Osteoblast (primary cell): ENCODE measurements around the gene SUGCT. TPM values are rescaled to one million over a fixed set of nuclear protein-coding genes. Genes with fewer than 3 reads are reported as not detected.

ENCODE experiments used
- DNase-seq: peaks from one replicate; pipeline ENCODE4 v3.0.0; 2011; ENCODE audit warnings: low spot score, mixed read lengths; ENCODE audit not compliant: insufficient read length; ENCODE audit errors: missing footprints
- H2AFZ ChIP-seq: 2 replicates; pipeline ENCODE4 v1.6.0; 2011; ENCODE audit warnings: mild to moderate bottlenecking, low read length
- H3K27ac ChIP-seq: 2 replicates; pipeline ENCODE4 v1.5.1; 2011; ENCODE audit warnings: mild to moderate bottlenecking, low read depth, low read length, moderate library complexity
- H3K27me3 ChIP-seq: 2 replicates; pipeline ENCODE4 v1.6.0; 2012; ENCODE audit warnings: mild to moderate bottlenecking, control low read depth, inconsistent platforms, low read length, moderate library complexity; ENCODE audit not compliant: insufficient read depth
- H3K36me3 ChIP-seq: 2 replicates; pipeline ENCODE4 v1.5.1; 2011; ENCODE audit warnings: mild to moderate bottlenecking, low read length, control low read depth, moderate library complexity; ENCODE audit not compliant: insufficient read depth
- H3K4me1 ChIP-seq: 2 replicates; pipeline ENCODE4 v1.5.1; 2011; ENCODE audit warnings: mild to moderate bottlenecking, low read length, control low read depth, moderate library complexity; ENCODE audit not compliant: insufficient read depth
- H3K4me2 ChIP-seq: 2 replicates; pipeline ENCODE4 v1.6.0; 2011; ENCODE audit warnings: mild to moderate bottlenecking, low read length; ENCODE audit not compliant: insufficient read depth
- H3K4me3 ChIP-seq: fragments of 200-600 bp; sonication (generic); 3 replicates; pipeline ENCODE4 v1.5.1; 2012; ENCODE audit warnings: mild to moderate bottlenecking, low read length, inconsistent platforms; ENCODE audit not compliant: insufficient read depth
- H3K79me2 ChIP-seq: 2 replicates; pipeline ENCODE4 v1.6.0; 2012; ENCODE audit warnings: mild to moderate bottlenecking, low read length, control low read depth, inconsistent platforms; ENCODE audit not compliant: insufficient read depth
- H3K9me3 ChIP-seq: 2 replicates; pipeline ENCODE4 v1.5.1; 2011; ENCODE audit warnings: low read depth, low read length, control low read depth
- H4K20me1 ChIP-seq: 2 replicates; pipeline ENCODE4 v1.6.0; 2012; ENCODE audit warnings: mild to moderate bottlenecking, low read length, control low read depth; ENCODE audit not compliant: insufficient read depth
- CTCF ChIP-seq: IDR thresholded peaks from 2 replicates; pipeline ENCODE4 v1.5.1; 2011; ENCODE audit warnings: mild to moderate bottlenecking, low read depth, low read length, moderate library complexity; ENCODE audit errors: extremely low read depth
- total RNA-seq: library from RNA; depleted of rRNA; stranded (reverse); fragments of >200 nt; gene quantifications from 2 replicates; pipeline ENCODE4 v1.2.3, GENCODE V29; 2012

SUGCT gene
- total RNA-seq, 1 donor = 21.7 TPM

GRCh38 chr7:40749877-40750276 lies 615.1 kb downstream of the SUGCT start:
- peak; percentile 15 for DNase-seq
- H2AFZ ChIP-seq = no peak overlapping the region
- H3K27me3 ChIP-seq = no peaks in the 10 kb centered on the region
- H3K4me1 ChIP-seq = peaks cover 30% of the 10 kb centered on the region
- H3K9me3 ChIP-seq = no peaks in the 10 kb centered on the region
- no peaks in the 10 kb centered on the region for H3K36me3 ChIP-seq
- peak overlapping the region; percentile 43 for H3K4me2 ChIP-seq
- H3K27ac ChIP-seq = peak overlapping the region; percentile 2
- TF ChIP-seq CTCF = no peak
- H3K4me3 ChIP-seq = no peak overlapping the region
- no peaks in the 10 kb centered on the region for H3K79me2 ChIP-seq
- no peaks in the 10 kb centered on the region for H4K20me1 ChIP-seq

DNA sequence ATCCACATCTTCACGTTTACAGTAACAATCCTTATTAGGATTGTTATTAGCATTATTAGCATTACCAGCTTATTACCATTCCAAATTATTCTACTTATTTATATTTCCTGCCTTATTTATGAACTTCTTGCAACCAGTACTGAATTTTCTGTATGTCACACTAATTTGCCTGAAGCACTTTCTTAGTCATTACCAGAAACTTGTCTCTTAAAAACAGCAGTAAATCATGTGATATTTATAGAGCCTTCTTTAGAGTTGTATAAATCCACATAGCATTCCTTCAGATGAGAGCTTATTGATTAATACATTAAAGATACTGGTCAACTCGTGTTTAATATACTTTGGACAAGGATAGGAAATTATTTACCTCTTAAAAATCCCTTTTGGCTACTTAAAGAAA lies 618.6 kb downstream of the SUGCT start:
- Histone ChIP-seq H4K20me1 (no peaks in the 10 kb centered on the region), H3K9me3 (no peaks in the 10 kb centered on the region), H2AFZ (no peak overlapping the region), H3K4me3 (no peak overlapping the region), H3K4me2 (no peak overlapping the region), H3K4me1 (peaks cover 15% of the 10 kb centered on the region), H3K36me3 (no peaks in the 10 kb centered on the region), H3K27ac (no peak overlapping the region), H3K79me2 (no peaks in the 10 kb centered on the region), H3K27me3 (no peaks in the 10 kb centered on the region)
- DNase-seq = no peak
- TF ChIP-seq CTCF = no peak

DNA sequence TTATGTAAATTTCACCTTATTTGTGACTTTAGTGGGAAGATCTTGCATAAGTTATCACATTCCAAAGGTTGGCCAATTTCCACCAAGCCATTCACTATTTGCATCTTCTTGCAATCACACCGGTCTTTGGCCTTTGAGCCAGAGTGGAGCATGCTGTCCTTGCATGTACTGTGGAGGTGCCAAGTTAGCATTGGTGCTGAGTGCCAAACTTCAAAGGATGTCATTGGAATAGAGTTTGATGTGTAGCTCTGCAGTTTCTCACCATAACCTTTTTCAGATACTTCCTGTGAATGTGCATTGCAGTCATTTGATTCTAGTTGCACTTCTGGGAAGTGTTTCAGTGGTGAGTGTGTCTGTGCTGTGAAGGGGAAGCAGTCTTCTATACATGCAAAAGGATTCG lies 620.6 kb downstream of the SUGCT start:
- no peaks in the 10 kb centered on the region for H3K79me2 ChIP-seq
- no peak overlapping the region for H3K27ac ChIP-seq
- H3K9me3 ChIP-seq = no peaks in the 10 kb centered on the region
- DNase-seq = no peak
- no peak overlapping the region for H3K4me3 ChIP-seq
- no peak overlapping the region for H3K4me2 ChIP-seq
- H3K4me1 ChIP-seq = no peaks in the 10 kb centered on the region
- H3K36me3 ChIP-seq = no peaks in the 10 kb centered on the region
- H3K27me3 ChIP-seq = no peaks in the 10 kb centered on the region
- no peak for TF ChIP-seq CTCF
- H4K20me1 ChIP-seq = no peaks in the 10 kb centered on the region
- no peak overlapping the region for H2AFZ ChIP-seq

DNA sequence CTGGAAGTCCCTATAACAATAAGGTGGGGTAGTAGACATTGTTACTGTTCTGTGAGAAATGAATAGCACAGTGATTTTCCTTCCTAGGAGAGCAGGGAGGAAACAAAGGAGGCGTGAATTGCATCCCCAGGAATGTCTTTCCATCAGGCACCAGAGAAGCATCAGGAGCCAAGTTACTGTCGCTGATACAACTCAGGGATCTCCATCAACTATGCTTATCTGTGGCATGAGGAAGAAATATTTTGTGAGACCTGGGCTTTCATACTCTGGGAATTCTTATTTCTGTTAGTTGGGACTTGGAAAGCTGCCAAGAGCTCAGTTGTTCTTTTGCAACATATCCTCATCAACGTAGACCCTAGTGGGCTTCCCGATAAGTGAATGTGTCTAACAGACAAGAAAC lies 622.3 kb downstream of the SUGCT start:
- Histone ChIP-seq H3K4me2 (no peak overlapping the region), H4K20me1 (no peaks in the 10 kb centered on the region), H3K36me3 (no peaks in the 10 kb centered on the region), H3K9me3 (no peaks in the 10 kb centered on the region), H2AFZ (no peak overlapping the region), H3K4me1 (no peaks in the 10 kb centered on the region), H3K4me3 (no peak overlapping the region), H3K79me2 (no peaks in the 10 kb centered on the region), H3K27me3 (no peaks in the 10 kb centered on the region), H3K27ac (no peak overlapping the region)
- TF ChIP-seq CTCF = no peak
- DNase-seq = no peak
